NT2/D1 (cell line): ENCODE data around the gene PLPPR3.

Source experiments
- SUZ12 ChIP-seq: IDR thresholded peaks from 2 replicates; pipeline ENCODE4 v1.6.1; 2011; ENCODE audit not compliant: insufficient read length, insufficient read depth; ENCODE audit errors: extremely low read depth
- YY1 ChIP-seq: IDR thresholded peaks from 2 replicates; pipeline ENCODE4 v1.6.1; 2011; ENCODE audit not compliant: insufficient read length, insufficient read depth
- ZNF274 ChIP-seq: IDR thresholded peaks from 2 replicates; pipeline ENCODE4 v1.6.1; 2011; ENCODE audit warnings: mild to moderate bottlenecking, low read depth, low read length

DNA sequence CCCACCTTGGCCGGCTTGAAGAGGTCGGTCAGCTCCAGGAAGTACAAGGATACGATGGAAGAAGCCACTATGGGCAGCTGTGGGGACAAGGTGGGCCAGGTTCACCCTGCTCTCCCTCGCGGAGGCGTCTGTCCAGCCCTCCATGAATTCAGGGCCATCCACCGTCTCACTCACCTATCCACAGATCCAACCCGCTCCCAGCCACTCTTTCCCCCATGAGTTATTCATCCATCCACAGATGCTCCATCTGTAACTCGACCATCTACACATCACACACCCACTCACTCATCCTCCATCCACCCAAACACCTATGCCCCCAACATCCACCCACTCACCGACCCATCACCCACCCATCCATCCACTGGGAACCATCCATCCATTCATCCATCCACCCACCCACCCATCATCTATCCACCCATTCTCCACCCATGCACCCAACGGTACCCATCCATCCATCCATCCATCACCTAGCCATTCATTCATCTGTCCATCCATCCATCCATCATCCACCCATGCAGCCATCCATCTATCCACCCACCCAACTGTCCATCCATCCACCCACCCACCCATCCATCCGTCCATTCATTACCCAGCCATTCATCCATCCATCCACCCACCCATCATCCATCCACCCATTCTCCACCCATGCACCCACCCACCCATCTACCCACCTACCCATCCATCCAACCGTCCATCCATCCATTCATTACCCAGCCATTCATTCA lies 5.8 kb downstream of the PLPPR3 start:
- no peak for TF ChIP-seq YY1
- no peak for TF ChIP-seq ZNF274
- TF ChIP-seq SUZ12 = no peak
